HG03097 (cell line): Measurements from ENCODE around the gene WDR62.
A peak's percentile ranks its signal among the peaks of the same experiment; 100 is the strongest.

Source experiments
- ATAC-seq: cut with Tn5 transposase; IDR thresholded peaks from one replicate; pipeline ENCODE4 v1.9.1; 2021; ENCODE audit not compliant: unreplicated experiment, low FRiP score

The WDR62 gene

GRCh38 chr19:36136964-36137686 is 82.4 kb downstream of the WDR62 start:
- ATAC-seq: no peak

GRCh38 chr19:36139120-36139472 is 84.4 kb downstream of the WDR62 start:
- ATAC-seq: no peak

GRCh38 chr19:36139473-36140303 is 85.0 kb downstream of the WDR62 start, which contains the start of gene CAPNS1:
CAPNS1 (plus strand) TSS chr19:36140066; CDS start chr19:36141012, 946 bp downstream.
- ATAC-seq: peak; percentile 77

- ATAC-seq: no peak
These were observed 85.8 kb downstream of the WDR62 start for GRCh38 chr19:36140304-36141038.

GRCh38 chr19:36141039-36141927 is 86.6 kb downstream of the WDR62 start:
- ATAC-seq: no peak

GRCh38 chr19:36142046-36142445 is 87.3 kb downstream of the WDR62 start:
- no peak for ATAC-seq

GRCh38 chr19:36142496-36142895 is 87.8 kb downstream of the WDR62 start:
- no peak for ATAC-seq

GRCh38 chr19:36144624-36145023 is 89.9 kb downstream of the WDR62 start:
- ATAC-seq: no peak

- no peak for ATAC-seq
These were observed 95.1 kb downstream of the WDR62 start for GRCh38 chr19:36149673-36150406.

GRCh38 chr19:36150586-36150985 is 95.9 kb downstream of the WDR62 start:
- ATAC-seq: no peak

GRCh38 chr19:36151144-36152018 is 96.7 kb downstream of the WDR62 start:
- no peak for ATAC-seq

- no peak for ATAC-seq
These were observed 97.3 kb downstream of the WDR62 start for GRCh38 chr19:36152019-36152351.

GRCh38 chr19:36152352-36153091 is 97.8 kb downstream of the WDR62 start, which contains the start of gene COX7A1:
COX7A1 (minus strand) TSS chr19:36152447; CDS start chr19:36152407, 40 bp downstream.
- no peak for ATAC-seq

- no peak for ATAC-seq
These were observed 98.4 kb downstream of the WDR62 start for GRCh38 chr19:36153126-36153525.
